RPMI7951 (cell line): ENCODE results near the gene CDC16. TPM values are rescaled to one million over a fixed set of nuclear protein-coding genes. Genes with fewer than 3 reads are reported as not detected.
"Not testable (repeated sequence)": the region's sequence is repeated elsewhere in the genome, so short reads cannot be mapped to it uniquely, and the experiment has no call there.

Experiments used
- DNase-seq: peaks from one replicate; pipeline ENCODE4 v3.0.0-alpha.2; 2012; ENCODE audit warnings: low read depth
- total RNA-seq: library from RNA; depleted of rRNA; stranded (reverse); fragments of >200 nt; shearing (Covaris generic); gene quantifications from 2 replicates; pipeline ENCODE4 v1.2.3, GENCODE V29; 2014; rRNA removed

Gene CDC16
- total RNA-seq = 22.4 and 27.4 TPM in 2 replicates

DNA sequence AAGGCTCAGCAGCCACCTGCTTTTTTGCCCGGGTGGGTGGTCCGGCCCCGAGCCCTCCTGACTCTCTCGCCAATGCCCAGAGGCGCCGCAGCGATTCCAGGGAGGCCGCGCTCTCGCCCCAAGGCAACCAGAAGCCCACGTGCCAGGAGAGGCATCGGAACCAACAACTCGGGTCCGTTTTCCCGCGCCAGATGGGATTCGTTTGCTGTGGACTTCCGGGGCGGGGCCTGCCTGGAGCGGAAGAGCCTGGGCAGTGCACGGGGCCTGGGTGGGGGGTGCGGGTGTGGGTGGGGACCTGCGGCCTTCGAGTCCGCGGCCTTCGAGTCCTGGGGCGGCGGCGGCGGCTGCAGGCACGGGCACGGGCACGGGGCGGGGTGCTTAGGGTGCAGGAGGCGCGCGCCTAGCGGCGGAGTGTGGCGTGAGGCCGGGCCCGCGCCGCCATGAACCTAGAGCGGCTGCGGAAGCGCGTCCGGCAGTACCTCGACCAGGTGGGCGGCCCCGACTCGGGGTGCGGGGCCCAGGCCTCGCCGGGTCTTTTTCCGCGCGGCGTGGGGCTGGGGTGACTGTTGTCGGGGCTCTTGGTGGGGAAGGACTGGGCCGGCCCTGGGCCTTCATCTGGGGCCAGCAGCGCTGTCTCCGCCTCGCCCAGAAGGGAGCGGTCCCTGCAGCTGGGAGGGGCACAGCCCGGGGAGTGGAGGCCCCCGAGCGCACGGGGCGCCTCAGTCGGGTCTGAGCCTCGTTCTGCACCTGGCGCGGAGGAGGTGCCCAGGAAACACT lies at the start of gene CDC16:
TSS of gene CDC16 (plus strand) at position 253 of the 777 bp plus-strand sequence. CDS start at position 441, 188 bp downstream.
- peak; percentile 90 for DNase-seq

GRCh38 chr13:114185182-114185971 lies 49.3 kb upstream of the CDC16 start:
- no peak for DNase-seq

GRCh38 chr13:114194853-114195252 lies 39.8 kb upstream of the CDC16 start:
- no peak for DNase-seq

GRCh38 chr13:114196629-114197028 lies 38.1 kb upstream of the CDC16 start:
- no peak for DNase-seq

GRCh38 chr13:114198556-114198955 lies 36.1 kb upstream of the CDC16 start:
- no peak for DNase-seq

DNA sequence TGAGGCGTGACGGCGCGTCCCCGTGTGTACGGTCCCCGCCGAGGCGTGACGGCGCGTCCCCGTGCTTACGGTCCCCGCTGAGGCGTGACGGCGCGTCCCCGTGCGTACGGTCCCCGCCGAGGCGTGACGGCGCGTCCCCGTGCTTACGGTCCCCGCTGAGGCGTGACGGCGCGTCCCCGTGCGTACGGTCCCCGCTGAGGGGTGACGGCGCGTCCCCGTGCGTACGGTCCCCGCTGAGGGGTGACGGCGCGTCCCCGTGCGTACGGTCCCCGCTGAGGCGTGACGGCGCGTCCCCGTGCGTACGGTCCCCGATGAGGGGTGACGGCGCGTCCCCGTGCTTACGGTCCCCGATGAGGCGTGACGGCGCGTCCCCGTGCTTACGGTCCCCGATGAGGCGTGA lies 35.2 kb upstream of the CDC16 start:
- DNase-seq = not testable (repeated sequence)

- no peak for DNase-seq
These were observed 34.7 kb upstream of the CDC16 start for GRCh38 chr13:114199954-114200353.

GRCh38 chr13:114200399-114200911 lies 34.2 kb upstream of the CDC16 start:
- no peak for DNase-seq

DNA sequence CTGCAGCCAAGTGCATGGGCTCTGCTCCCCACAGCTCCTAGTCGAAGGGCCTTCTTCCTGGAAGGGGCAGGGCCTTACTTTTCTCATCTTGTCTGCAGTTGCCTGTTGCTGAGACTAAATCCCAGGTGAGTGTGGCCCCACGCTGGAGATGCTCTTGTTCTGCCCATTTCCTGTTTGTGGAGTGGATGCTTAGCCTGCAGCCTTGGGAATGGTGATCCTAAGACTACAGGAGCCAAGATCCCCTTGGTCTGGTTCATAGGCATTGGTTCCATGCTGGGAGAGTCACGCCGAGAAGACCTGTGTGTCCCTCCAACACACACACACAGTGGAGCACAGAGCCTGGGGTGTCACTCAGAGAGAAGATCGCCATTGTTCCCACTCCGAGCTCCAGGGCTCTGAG lies 32.1 kb upstream of the CDC16 start:
- DNase-seq = no peak

GRCh38 chr13:114203536-114203935 lies 31.2 kb upstream of the CDC16 start:
- no peak for DNase-seq

- no peak for DNase-seq
These were observed 29.8 kb upstream of the CDC16 start for GRCh38 chr13:114204894-114205293.

DNA sequence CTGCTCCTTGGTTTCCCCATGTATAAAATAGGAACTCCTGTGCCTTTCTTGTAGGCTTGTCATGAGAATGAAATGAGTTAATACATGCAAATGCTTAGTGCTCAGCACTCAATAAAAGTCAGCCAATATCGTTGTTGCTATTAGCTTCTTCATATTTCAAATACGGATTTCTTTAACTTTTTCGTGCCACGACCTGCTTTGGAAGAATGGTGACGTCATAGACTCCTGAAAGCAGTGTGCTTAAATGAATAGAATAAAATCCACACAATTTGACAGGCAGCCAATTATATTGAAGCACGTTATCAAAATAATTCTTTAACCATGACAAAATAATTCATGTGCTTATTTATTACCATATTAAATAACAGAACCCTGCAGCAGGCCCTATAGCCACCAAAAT lies 26.6 kb upstream of the CDC16 start:
- no peak for DNase-seq

DNA sequence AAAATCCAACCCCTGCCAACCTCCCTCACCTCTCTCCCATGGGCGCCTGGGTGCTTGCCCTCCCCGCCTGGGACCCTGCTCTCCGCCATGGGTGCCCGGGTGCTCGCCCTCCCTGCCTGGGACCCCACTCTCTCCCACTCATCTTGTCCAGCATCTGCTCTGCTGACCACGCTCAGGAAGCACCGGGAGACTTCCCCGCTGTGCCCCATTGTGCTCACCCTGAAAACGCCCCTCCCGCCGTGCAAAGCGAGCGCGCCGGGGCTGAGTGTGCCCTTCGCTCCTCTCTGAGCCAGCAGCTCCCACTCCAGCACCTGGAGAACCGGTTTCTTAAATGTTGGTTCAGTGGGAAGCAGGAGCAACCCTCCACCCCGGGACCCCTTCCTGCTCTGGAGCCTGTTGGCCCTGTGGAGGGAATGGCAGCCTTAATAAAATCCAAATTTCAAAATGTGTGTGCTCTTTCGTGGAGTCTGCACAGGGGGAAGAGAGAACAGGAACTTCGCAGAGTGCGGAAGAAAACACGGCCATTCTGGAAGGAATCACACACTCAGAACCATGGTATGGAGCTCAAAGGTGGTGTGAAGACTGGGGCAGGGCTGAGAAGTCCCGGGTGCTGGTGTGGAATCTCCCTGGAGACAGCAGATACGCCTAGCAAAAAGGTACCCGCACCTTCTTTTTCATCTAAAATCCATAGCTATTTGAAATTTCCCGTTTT lies 23.1 kb upstream of the CDC16 start:
- DNase-seq = no peak

DNA sequence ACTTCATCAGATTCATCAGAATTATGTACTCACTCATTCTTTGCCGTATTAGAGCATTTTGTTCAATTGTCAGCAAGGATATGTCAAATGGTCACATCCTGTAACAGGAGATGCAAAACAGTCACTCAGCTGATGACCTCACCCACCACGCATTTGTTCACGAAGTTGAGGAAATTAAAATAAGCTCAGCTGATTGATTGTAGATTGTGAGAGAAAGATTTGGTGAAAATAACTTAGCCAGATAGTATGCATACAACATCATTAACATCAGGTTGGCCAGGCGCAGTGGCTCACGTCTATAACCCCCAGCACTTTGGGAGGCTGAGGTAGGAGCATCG lies 22.6 kb upstream of the CDC16 start:
- peak; percentile 29 for DNase-seq

- no peak for DNase-seq
These were observed 20.7 kb upstream of the CDC16 start for GRCh38 chr13:114213980-114214379.

DNA sequence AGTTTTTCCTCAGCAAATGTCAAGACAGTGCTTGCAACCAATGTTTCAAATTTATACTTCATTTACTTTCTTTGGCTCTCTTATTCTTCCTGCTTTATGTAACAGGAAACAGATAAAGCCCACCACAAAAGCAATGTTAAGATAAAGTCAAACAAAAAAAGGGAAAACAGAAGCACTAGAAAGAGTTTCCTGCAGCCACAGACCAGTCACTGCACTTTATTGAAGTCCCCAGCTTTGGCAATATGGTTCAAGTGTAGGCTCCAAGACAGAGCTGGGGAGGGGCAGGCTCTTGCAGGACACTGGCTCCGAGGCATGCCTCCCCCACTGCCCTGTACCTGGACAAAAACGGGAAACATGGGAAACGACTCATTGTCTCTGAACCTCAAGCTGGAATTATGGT lies 15.3 kb upstream of the CDC16 start:
- no peak for DNase-seq

DNA sequence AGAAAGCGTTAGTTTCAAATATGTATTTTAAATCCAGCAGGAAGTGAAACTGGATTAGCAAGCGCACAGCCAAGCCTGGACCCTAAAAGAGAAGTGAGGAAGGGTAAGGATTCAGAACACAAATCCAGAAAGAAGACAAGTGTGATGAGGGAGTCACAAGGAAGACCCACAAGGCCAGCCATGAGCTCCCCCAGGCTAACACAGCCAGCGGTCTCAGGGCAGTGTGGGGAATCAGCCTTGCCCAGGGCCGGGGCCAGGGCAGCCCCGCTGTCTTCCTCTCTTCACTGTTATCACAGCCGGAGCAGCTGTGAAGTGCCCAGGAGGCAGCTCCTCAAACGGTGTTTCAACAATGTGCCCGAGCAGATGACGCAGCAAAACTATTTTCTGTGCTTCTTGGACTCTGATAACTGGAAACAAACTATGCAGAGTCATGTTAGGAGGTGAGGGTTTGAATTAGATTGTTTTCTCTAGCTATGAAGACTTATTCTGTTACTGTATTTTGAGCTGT lies 12.2 kb upstream of the CDC16 start:
- no peak for DNase-seq

DNA sequence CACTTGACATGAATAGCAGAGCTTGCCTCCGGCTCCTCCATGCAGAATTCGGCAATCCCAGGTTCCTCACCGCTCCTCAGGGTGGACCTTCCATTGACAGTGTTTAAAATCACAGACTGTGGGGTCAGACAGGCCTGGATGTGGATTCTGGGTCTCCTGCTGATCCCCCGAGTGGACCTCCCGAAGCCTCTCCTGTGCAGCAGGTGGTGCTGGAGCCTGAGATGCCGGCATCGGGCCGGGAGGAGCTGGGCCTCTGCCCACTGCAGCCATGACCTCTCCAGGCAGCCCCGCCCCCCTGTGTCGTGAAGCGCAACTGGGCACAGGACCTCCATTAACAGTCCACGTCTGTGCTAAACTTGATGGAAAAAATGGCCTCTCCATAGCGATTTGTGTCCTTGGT lies 10.5 kb upstream of the CDC16 start:
- DNase-seq = no peak

GRCh38 chr13:114225610-114226009 lies 9.1 kb upstream of the CDC16 start:
- DNase-seq = no peak

DNA sequence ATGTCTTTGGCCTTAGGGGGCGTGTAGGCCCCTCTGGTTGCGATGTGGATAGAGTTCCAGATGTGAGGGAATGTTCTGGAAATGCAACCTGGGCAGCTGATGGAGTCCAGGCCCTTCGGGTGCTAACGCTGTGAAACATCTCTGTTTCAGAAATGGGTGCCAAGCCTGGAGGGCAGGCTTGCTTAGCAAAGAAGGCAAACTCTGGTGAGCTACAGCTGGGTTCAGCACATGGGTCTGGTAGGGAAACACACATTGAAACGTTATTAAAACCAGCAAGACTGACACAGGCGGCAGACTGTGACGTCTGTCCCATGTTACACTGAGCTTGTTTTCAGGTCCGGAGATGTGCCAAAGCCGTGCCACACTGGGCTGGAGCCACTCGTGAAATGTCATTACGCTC lies 8.6 kb upstream of the CDC16 start:
- DNase-seq = peak; percentile 33

- DNase-seq = peak; percentile 78
These were observed 7.9 kb upstream of the CDC16 start for GRCh38 chr13:114226699-114227323.

DNA sequence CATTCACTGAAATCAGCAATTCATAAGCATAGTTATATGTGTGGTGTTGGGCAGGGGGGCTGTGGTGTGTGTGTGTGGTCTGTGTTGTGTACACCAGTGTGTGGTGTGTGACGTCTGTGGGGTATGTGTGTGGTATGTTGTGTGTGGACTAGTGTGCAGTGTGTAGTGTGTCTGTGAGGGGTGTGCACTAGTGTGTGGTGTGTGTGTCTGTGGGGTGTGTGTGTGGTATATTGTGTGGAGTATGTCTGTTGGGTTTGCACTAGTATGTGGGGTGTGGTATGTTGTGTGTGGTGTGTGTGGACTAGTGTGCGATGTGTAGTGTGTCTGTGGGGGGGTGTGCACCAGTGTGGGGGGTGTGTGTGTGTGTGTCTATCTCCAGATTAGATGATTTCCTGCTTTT lies 7.2 kb upstream of the CDC16 start:
- DNase-seq = no peak
